ENCODE results near the gene SKAP2.

GRCh38 chr7:26714438-26714837 lies 150.0 kb downstream of the SKAP2 start:
- TF ChIP-seq CTCF (tag by site-specific recombination; IDR thresholded peaks at IDR 0.05) = no peak
- TF ChIP-seq ZNF175 (tag by site-specific recombination; IDR thresholded peaks at IDR 0.05) = no peak
- no peak for TF ChIP-seq SP2 (tag by site-specific recombination; IDR thresholded peaks at IDR 0.05)
- no peak for TF ChIP-seq ZBTB21 (tag by site-specific recombination; IDR thresholded peaks at IDR 0.05)
- TF ChIP-seq ZNF114 (tag by site-specific recombination; IDR thresholded peaks at IDR 0.05) = no peak
- TF ChIP-seq TCF7L2 (IDR thresholded peaks at IDR 0.05; ENCODE audit: borderline replicate concordance, low read depth, low read length) = no peak
- no peak for TF ChIP-seq ATF2 (tag by site-specific recombination; IDR thresholded peaks at IDR 0.05; ENCODE audit: low read depth)
- TF ChIP-seq ZBTB17 (tag by site-specific recombination; IDR thresholded peaks at IDR 0.05) = no peak
- TF ChIP-seq ZBTB8A (tag by site-specific recombination; IDR thresholded peaks at IDR 0.05) = no peak
- no peak for TF ChIP-seq RBAK (tag by site-specific recombination; IDR thresholded peaks at IDR 0.05)
- no peak for TF ChIP-seq ZNF335 (tag by site-specific recombination; conservative IDR thresholded peaks at IDR 0.05)
